GM21360 (cell line): ENCODE results near the gene ZFYVE16.
"Not testable (repeated sequence)": the region's sequence is repeated elsewhere in the genome, so short reads cannot be mapped to it uniquely, and the experiment has no call there.

Source experiments
- ATAC-seq: cut with Tn5 transposase; IDR thresholded peaks from one replicate; pipeline ENCODE4 v1.9.1; 2021; ENCODE audit warnings: mild to moderate bottlenecking, moderate library complexity; ENCODE audit not compliant: unreplicated experiment

ZFYVE16 gene

GRCh38 chr5:80407735-80408483 is at the start of gene ZFYVE16:
Gene ZFYVE16, plus strand, starts transcription at chr5:80408064. Its CDS starts 26,084 bp downstream, at chr5:80434148.
- ATAC-seq: peak; percentile 87

- no peak for ATAC-seq
Observed at GRCh38 chr5:80360914-80361444, 46.9 kb upstream of the ZFYVE16 start.

GRCh38 chr5:80364892-80365291 is 43.0 kb upstream of the ZFYVE16 start:
- ATAC-seq: no peak

- no peak for ATAC-seq
Observed at GRCh38 chr5:80368661-80369480, 39.0 kb upstream of the ZFYVE16 start.

GRCh38 chr5:80369521-80369920 is 38.3 kb upstream of the ZFYVE16 start:
- no peak for ATAC-seq

- no peak for ATAC-seq
Observed at GRCh38 chr5:80370390-80370789, 37.5 kb upstream of the ZFYVE16 start.

- no peak for ATAC-seq
Observed at GRCh38 chr5:80372780-80373179, 35.1 kb upstream of the ZFYVE16 start.

- no peak for ATAC-seq
Observed at GRCh38 chr5:80374188-80374587, 33.7 kb upstream of the ZFYVE16 start.

- ATAC-seq: no peak
Observed at GRCh38 chr5:80376557-80376956, 31.3 kb upstream of the ZFYVE16 start.

- no peak for ATAC-seq
Observed at GRCh38 chr5:80382488-80382887, 25.4 kb upstream of the ZFYVE16 start.

- ATAC-seq: no peak
Observed at GRCh38 chr5:80387063-80387768, 20.6 kb upstream of the ZFYVE16 start.

- ATAC-seq: no peak
Observed at GRCh38 chr5:80389580-80389979, 18.3 kb upstream of the ZFYVE16 start.

- not testable (repeated sequence) for ATAC-seq
Observed at GRCh38 chr5:80390413-80390812, 17.5 kb upstream of the ZFYVE16 start.

GRCh38 chr5:80391267-80391666 is 16.6 kb upstream of the ZFYVE16 start:
- ATAC-seq: not testable (repeated sequence)

- peak; percentile 85 for ATAC-seq
Observed at GRCh38 chr5:80399526-80400239, 8.2 kb upstream of the ZFYVE16 start.

GRCh38 chr5:80400368-80400767 is 7.5 kb upstream of the ZFYVE16 start:
- not testable (repeated sequence) for ATAC-seq

GRCh38 chr5:80403782-80404181 is 4.1 kb upstream of the ZFYVE16 start:
- no peak for ATAC-seq

- ATAC-seq: no peak
Observed at GRCh38 chr5:80406980-80407734, 707 bp upstream of the ZFYVE16 start.

- no peak for ATAC-seq
Observed at GRCh38 chr5:80408484-80409366, 861 bp downstream of the ZFYVE16 start.
